ENCODE measurements around the gene NCDN. TPM values are rescaled to one million over a fixed set of nuclear protein-coding genes. Genes with fewer than 3 reads are reported as not detected.
A peak's percentile ranks its signal among the peaks of the same experiment; 100 is the strongest.

NCDN gene
- total and polyA plus RNA-seq, 2 of the 8 experiments (the other 6 are each of a cell fraction or from before 2014, with no cell fraction given), result 26.2 to 35.4 TPM

DNA sequence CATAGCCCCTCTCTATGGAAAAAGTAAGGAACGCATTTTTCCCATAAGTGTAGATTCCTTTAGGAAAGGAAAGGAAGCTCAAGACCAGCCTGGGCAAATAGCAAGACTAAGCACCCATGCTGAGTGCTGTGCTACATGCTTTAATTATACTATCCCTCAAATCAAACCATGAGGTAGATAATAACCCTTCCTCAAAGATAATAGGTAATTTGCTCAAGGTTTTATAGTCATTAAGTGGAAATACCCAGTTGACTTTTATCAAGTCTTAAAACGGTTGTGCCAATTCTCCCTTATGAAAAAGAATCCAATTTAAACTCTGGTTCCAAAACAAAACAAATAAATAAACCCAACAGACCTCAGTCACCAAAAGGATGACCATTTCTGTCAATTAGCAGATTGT lies 3.7 kb upstream of the NCDN start:
- Histone ChIP-seq H3K23me2 (ENCODE audit: low read depth, low read length) (peaks cover 5% of the 10 kb centered on the region; the same call in 1 of the 2 replicates), H2AFZ (ENCODE audit: low read length) (no peak overlapping the region), H3K36me3 (ENCODE audit: control insufficient read depth in 2 of 4, insufficient read depth in 4 of 4, low read length in 3 of 4) (peaks cover 0 to 45% (median 8%) of the 10 kb centered on the region in 4 experiments; a peak in 3 of 8 replicates), H3K27ac (ENCODE audit: low read depth, low read length) (peak overlapping the region; percentile 67; the same call in 1 of the 2 replicates), H3K9me3 (ENCODE audit: insufficient read depth in 2 of 2, low read depth in 1 of 2, low read length in 1 of 2) (no peaks in the 10 kb centered on the region), H3K79me1 (ENCODE audit: low read depth, low read length) (no peaks in the 10 kb centered on the region; the same call in 1 of the 2 replicates), H3K79me2 (ENCODE audit: control insufficient read depth in 1 of 2, insufficient read depth in 2 of 2, low read length in 2 of 2) (peaks cover 4 to 73% of the 10 kb centered on the region in 2 experiments; a peak in 3 of 4 replicates), H3K9ac (replicated peaks in 1 of 4; ENCODE audit: extremely low read depth in 1 of 4, low read depth in 3 of 4, low read length in 3 of 4) (no peak overlapping the region), H3K23ac (ENCODE audit: insufficient read length) (no peak overlapping the region), H3K18ac (ENCODE audit: extremely low read depth, low read length) (peak overlapping the region; percentile 80; the same call in 1 of the 2 replicates), H2BK15ac (ENCODE audit: low read length) (no peak overlapping the region), H3K4me1 (replicated peaks in 1 of 4; ENCODE audit: control insufficient read depth in 3 of 4, insufficient read depth in 4 of 4, low read length in 3 of 4) (peaks cover 7 to 20% (median 16%) of the 10 kb centered on the region in 4 experiments; a peak in 6 of 7 replicates), H2AK5ac (ENCODE audit: low read depth, low read length) (no peak overlapping the region), H4K20me1 (replicated peaks in 1 of 2; ENCODE audit: control insufficient read depth in 1 of 2, insufficient read depth in 2 of 2, low read length in 2 of 2) (no peaks in the 10 kb centered on the region), H3K27me3 (replicated peaks in 1 of 4; ENCODE audit: control insufficient read depth in 3 of 4, extremely low read depth in 1 of 4, insufficient read depth in 3 of 4, low read length in 3 of 4) (no peaks in the 10 kb centered on the region), H2BK120ac (replicated peaks; ENCODE audit: low read depth, low read length) (no peak overlapping the region), H2BK12ac (ENCODE audit: low read depth, low read length) (no peak overlapping the region), H2BK5ac (ENCODE audit: low read depth, low read length) (no peak overlapping the region; the same call in 1 of the 2 replicates), H3K4ac (replicated peaks; ENCODE audit: insufficient read length, low read depth, low read length) (no peak overlapping the region), H3K56ac (replicated peaks; ENCODE audit: insufficient read length, low read depth, low read length) (no peak overlapping the region), H4K8ac (ENCODE audit: extremely low read depth, insufficient read depth, low read length) (no peak overlapping the region), H4K91ac (replicated peaks; ENCODE audit: insufficient read length, low read length) (no peak overlapping the region), H4K5ac (ENCODE audit: insufficient read length, low read depth, low read length) (peak overlapping the region; percentile 94), H3K4me2 (ENCODE audit: insufficient read depth in 1 of 2, low read depth in 2 of 2, low read length in 2 of 2) (peak overlapping the region; percentile 85 to 92), H2BK20ac (ENCODE audit: low read length) (no peak overlapping the region), H3K4me3 (ENCODE audit: extremely low read depth in 1 of 4, insufficient read depth in 2 of 4, low read depth in 3 of 4, low read length in 4 of 4) (peak overlapping the region; percentile 12 to 72 (median 28); a peak in 4 of 8 replicates), H3K14ac (ENCODE audit: insufficient read length) (no peak overlapping the region)
- ChIA-PET POLR2A (ENCODE audit: partially characterized antibody) (interaction anchor here (0.7 to 1.5 kb wide), 3 partner anchors 9 to 30 kb away, joined by 3 to 5 read pairs (median 4); no protein-coding TSS in a partner anchor), CTCF (ENCODE audit: partially characterized antibody) (interaction anchor here (2.4 kb wide), 1 partner anchor 11 kb away, joined by 11 read pairs; no protein-coding TSS in a partner anchor)
- FAIRE-seq (no peak), DNase-seq (ENCODE audit: low read depth in 1 of 2, low spot score in 2 of 2) (no peak)
- WGBS, 2 experiments (ENCODE audit: extremely low coverage in 1 of 2, insufficient coverage in 1 of 2, insufficient read length in 1 of 2, insufficient replicate concordance in 2 of 2, low coverage in 1 of 2, low lambda C conversion rate in 2 of 2, missing lambda C conversion rate in 1 of 2), result 55% methylated on average over 2 of the region's 2 CpGs; no CpG with 5 or more reads in 1 of the 2 experiments
- TF ChIP-seq JUND (IDR thresholded peaks at IDR 0.05; ENCODE audit: low read length) (no peak), YY1 (IDR thresholded peaks at IDR 0.05; ENCODE audit: low read depth, low read length) (no peak), SIRT6 (IDR thresholded peaks at IDR 0.05; ENCODE audit: low read length) (no peak), SP1 (IDR thresholded peaks at IDR 0.05; ENCODE audit: low read depth, low read length) (no peak), CBX5 (IDR thresholded peaks at IDR 0.05; ENCODE audit: low read depth, low read length) (no peak), CEBPB (IDR thresholded peaks at IDR 0.05; ENCODE audit: low read depth, low read length) (no peak), GTF2F1 (IDR thresholded peaks at IDR 0.05; ENCODE audit: borderline replicate concordance, low read depth, low read length) (no peak), SP2 (IDR thresholded peaks at IDR 0.05; ENCODE audit: low read length) (no peak), HDAC6 (IDR thresholded peaks at IDR 0.05; ENCODE audit: low read depth, low read length) (no peak), CTBP2 (IDR thresholded peaks at IDR 0.05; ENCODE audit: borderline replicate concordance, insufficient read depth, insufficient read length, low read length) (no peak), CREB1 (IDR thresholded peaks at IDR 0.05) (no peak)
- TF ChIP-seq, protein P1, sequence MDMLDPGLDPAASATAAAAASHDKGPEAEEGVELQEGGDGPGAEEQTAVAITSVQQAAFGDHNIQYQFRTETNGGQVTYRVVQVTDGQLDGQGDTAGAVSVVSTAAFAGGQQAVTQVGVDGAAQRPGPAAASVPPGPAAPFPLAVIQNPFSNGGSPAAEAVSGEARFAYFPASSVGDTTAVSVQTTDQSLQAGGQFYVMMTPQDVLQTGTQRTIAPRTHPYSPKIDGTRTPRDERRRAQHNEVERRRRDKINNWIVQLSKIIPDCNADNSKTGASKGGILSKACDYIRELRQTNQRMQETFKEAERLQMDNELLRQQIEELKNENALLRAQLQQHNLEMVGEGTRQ (IDR thresholded peaks at IDR 0.05; ENCODE audit: low read length), result no peak
- TF ChIP-seq, protein P2, sequence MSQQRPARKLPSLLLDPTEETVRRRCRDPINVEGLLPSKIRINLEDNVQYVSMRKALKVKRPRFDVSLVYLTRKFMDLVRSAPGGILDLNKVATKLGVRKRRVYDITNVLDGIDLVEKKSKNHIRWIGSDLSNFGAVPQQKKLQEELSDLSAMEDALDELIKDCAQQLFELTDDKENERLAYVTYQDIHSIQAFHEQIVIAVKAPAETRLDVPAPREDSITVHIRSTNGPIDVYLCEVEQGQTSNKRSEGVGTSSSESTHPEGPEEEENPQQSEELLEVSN (IDR thresholded peaks at IDR 0.05), result no peak

All from H1 (cell line).